Measurements from ENCODE around the gene KDM5A.
"Not testable (repeated sequence)": the region's sequence is repeated elsewhere in the genome, so short reads cannot be mapped to it uniquely, and the experiment has no call there.

The KDM5A gene

GRCh38 chr12:334125-334524 is 55.0 kb downstream of the KDM5A start:
- DNase-seq (ENCODE audit: insufficient read length, low spot score) (no peak), FAIRE-seq (no peak)

DNA sequence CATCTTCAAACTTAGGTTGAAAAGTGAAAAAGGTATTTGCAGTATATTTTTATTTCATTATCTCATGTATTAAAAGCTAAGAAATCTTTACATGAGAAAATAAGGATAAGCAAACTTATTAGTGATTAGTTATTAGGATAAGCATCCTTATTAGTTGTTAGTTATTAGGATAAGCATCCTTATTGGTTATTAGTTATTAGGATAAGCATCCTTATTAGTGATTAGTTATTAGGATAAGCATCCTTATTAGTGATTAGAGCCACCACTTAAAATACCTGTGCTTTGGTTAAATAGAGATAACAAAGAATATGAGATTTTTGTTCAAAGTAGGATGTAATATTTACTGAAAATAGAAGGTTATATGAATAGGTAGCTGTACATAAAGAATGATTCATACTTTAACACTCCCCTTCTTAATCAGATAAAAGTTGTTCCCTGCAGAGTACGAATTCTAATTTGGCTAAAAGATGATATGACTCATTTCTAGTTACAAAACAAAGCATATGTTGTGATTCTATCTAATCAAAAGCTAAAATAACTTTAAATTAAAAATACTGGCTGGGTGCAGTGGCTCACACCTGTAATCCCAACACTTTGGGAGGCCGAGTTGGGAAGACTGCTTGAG is 56.4 kb downstream of the KDM5A start:
- FAIRE-seq (no peak), DNase-seq (ENCODE audit: insufficient read length, low spot score) (no peak)

DNA sequence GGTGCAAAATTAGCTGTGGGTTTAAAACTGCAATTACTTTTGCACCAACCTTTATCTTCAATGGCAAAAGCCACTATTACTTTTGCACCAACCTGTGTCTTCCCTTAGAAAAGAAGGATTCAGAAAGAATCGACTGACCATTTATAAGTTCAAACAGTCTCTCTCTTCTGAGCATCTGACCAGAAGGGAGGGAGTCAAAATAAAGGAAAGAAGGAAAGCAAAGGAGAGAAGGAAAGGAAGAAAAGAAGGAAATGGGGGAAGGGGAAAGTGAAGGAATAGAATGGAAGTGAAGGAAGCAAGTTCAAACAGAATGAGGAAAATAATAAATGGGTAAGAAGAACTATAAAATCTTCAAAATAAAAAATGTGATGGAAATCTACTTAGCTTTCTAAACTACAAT is 57.8 kb downstream of the KDM5A start:
- DNase-seq (ENCODE audit: insufficient read length, low spot score) (no peak), FAIRE-seq (no peak)

DNA sequence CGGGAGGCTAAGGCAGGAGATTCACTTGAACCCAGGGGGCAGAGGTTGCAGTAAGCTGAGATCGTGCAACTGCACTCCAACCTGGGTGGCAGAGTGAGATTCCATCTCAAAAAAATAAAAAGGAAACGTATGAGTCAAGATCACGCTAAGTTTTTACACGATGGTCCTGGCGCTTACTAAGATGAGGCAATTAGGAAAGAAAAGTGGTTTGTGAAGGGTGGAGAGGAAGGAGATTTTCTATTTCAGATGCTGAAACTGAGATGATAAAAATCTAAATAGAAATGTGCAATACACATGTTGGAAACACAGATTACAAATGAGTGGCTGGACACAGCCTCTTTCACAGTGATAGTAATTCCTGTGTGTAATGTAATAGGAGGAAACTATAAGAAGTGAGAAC is 63.2 kb downstream of the KDM5A start:
- DNase-seq (ENCODE audit: insufficient read length, low spot score) (no peak), FAIRE-seq (no peak)

GRCh38 chr12:323507-323906 is 65.6 kb downstream of the KDM5A start:
- DNase-seq (ENCODE audit: insufficient read length, low spot score) (no peak), FAIRE-seq (no peak)

DNA sequence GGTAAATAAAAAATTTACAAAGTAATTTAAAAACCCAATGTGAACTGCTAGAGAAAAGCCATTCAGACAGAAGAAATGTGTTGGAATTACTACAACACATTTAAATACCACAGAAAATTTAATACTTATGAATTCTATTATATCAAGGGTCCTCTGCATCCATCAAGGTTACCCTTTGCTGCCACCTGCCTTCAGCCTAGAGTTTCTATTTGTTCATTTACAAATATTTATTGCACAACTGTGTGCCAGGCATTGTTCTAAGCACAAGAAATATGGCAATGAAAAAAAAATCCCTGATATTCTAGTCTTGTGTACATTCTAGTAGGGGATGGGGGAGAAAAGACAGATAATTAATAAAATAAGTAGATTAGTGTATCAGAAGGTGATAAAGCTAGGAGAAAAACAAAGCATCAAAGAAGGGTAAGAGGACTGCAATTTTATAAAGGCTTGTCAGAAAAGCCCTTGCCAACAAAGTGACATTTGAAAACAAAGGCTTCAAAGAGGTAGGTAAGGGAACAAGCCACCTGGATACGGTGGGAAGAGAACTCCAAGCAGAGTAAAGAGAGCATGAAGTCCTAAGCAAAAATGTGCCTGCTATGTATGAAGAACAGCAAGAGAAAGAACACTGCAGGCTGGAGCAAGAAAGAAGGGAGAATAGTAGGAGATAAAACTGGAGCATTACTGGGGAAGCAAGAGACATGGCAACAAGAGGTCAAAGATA is 67.4 kb downstream of the KDM5A start:
- no peak for FAIRE-seq

GRCh38 chr12:318759-319515 is 70.2 kb downstream of the KDM5A start:
- no peak for FAIRE-seq

More for the DNA sequence above, 67.4 kb downstream of the KDM5A start:
- peak; percentile 19 for DNase-seq (ENCODE audit: insufficient read length, low spot score)

DNA sequence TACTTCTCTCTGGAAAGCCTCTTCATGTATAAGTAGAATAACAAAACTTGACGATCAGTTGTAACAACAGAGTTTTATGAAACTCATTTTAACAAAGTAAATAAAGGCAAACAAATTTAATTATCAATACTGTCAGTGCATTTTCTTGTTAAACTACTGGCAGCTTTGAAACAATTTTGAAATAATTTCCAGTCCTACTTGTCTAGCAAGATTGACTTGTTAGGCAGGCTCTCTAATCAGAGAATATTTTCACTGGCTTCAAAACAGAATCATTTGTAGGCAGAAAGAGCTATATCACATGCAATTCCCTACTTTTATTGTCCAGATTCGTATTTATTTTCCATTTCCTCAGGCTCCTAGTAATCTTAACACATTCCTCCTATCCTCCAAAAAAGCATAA is 80.6 kb downstream of the KDM5A start:
- no peak for FAIRE-seq
- DNase-seq (ENCODE audit: insufficient read length, low spot score): no peak

More at GRCh38 chr12:318759-319515, 70.2 kb downstream of the KDM5A start:
- DNase-seq (ENCODE audit: insufficient read length, low spot score): no peak

- DNase-seq (ENCODE audit: insufficient read length, low spot score): no peak
- FAIRE-seq: peak; percentile 16
Observed at GRCh38 chr12:307406-307805, 81.7 kb downstream of the KDM5A start.

DNA sequence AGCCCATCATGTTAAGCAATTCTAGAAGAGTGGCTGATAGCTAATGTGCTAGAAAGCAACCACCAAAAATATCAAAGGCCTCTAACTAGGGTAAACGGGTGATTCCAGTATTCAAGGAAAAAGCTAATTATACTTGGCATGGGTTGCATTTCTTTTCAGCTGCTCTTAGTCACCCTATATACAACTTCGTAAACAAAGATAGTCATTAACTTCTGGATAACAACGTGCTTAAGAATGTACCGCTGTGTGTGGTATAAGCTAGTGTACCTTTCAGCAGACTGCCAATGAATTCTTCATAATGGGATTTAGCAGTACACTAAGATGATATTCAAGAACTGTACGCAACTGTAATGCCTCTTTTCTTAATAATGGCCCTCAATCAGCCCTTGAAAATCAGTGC is 84.3 kb downstream of the KDM5A start:
- no peak for FAIRE-seq

DNA sequence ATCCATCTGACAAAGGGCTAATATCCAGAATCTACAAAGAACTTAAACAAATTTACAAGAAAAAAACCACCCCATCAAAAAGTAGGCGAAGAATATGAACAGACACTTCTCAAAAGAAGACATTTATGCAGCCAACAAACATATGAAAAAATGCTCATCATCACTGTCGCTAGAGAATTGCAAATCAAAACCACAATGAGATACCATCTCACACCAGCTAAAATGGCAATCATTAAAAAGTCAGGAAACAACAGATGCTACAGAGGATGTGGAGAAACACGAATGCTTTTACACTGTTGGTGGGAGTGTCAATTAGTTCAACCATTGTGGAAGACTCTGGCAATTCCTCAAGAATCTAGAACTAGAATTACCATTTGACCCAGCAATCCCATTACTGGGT is 86.4 kb downstream of the KDM5A start:
- not testable (repeated sequence) for DNase-seq (ENCODE audit: insufficient read length, low spot score); FAIRE-seq

More for the DNA sequence above, 84.3 kb downstream of the KDM5A start:
- no peak for DNase-seq (ENCODE audit: insufficient read length, low spot score)

DNA sequence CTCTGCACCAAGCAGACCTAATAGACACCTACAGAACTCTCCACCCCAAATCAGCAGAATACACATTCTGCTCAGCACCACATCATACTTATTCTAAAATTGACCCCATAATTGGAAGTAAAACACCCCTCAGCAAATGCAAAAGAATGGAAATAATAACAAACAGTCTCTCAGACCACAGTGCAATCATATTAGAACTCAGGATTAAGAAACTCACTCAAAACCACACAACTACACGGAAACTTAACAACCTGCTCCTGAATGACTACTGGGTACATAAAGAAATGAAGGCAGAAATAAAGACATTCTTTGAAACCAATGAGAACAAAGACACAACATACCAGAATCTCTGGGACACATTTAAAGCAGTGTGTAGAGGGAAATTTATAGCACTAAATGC is 89.0 kb downstream of the KDM5A start:
- not testable (repeated sequence) for DNase-seq (ENCODE audit: insufficient read length, low spot score); FAIRE-seq

DNA sequence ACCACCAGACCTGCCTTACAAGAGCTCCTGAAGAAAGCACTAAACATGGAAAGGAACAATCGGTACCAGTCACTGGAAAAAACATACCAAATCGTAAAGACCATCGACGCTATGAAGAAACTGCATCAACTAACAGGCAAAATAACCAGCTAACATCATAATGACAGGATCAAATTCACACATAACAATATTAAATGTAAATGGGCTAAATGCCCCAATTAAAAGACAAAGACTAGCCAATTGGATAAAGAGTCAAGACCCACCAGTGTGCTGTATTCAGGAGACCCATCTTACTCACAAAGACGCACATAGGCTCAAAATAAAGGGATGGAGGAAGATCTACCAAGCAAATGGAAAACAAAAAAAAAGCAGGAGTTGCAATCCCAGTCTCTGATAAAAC is 89.6 kb downstream of the KDM5A start:
- DNase-seq (ENCODE audit: insufficient read length, low spot score); FAIRE-seq: not testable (repeated sequence)

DNA sequence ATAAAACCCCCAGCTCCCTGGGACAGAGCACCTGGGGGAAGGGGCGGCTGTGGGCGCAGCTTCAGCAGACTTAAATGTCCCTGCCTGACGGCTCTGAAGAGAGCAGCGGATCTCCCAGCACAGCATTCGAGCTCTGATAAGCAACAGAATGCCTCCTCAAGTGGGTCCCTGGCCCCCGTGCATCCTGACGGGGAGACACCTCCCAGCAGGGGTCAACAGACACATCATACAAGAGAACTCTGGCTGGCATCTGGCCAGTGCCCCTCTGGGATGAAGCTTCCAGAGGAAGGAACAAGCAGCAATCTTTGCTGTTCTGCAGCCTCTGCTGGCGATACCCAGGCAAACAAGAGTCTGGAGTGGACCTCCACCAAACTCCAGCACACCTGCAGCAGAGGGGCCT is 91.1 kb downstream of the KDM5A start:
- FAIRE-seq; DNase-seq (ENCODE audit: insufficient read length, low spot score): not testable (repeated sequence)

DNA sequence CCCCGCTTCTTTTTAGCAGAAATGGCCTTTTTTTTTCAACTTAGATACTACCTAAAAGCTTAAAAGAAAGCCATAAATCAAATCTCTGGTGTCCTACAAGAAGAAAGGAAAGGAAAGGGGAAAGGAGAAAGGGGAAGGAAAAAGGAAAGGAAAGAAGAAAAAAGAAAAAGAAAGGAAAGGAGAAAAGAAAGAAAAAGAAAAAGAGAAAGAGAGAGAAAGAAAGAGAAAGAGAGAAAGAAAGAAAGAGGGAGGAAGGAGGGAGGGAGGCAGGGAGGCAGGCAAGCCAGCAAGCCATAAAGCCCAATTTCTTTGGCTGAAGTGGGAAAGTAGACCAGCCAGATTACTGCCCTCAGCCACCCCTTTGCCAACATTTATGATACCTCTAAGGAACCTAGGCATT is 94.0 kb downstream of the KDM5A start:
- DNase-seq (ENCODE audit: insufficient read length, low spot score) (no peak), FAIRE-seq (no peak)

DNA sequence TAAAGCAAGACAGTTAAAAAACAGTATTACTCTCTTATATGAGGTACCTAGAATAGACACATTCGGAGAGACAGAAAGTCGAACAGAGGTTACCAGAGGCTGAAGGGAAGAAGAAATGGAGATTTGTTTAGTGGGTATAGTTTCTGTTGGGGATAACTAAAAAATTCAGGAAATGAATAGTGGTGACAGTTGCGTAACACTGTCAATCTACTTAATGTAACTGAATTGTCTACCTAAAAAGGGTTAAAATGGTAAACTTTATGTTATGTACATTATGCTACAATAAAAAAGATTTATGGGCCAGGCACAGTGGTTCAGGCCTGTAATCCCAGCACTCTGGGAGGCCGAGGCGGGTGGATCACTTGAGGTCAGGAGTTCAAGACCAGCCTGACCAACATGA is 95.9 kb downstream of the KDM5A start:
- DNase-seq (ENCODE audit: insufficient read length, low spot score) (no peak), FAIRE-seq (no peak)

- FAIRE-seq (no peak), DNase-seq (ENCODE audit: insufficient read length, low spot score) (no peak)
Observed at GRCh38 chr12:292186-292585, 96.9 kb downstream of the KDM5A start.

GRCh38 chr12:291153-291723 is 97.9 kb downstream of the KDM5A start:
- no peak for DNase-seq (ENCODE audit: insufficient read length, low spot score)
- no peak for FAIRE-seq

- FAIRE-seq (peak; percentile 60), DNase-seq (ENCODE audit: insufficient read length, low spot score) (no peak)
Observed at GRCh38 chr12:288687-289086, 100.4 kb downstream of the KDM5A start.

- DNase-seq (ENCODE audit: insufficient read length, low spot score) (no peak), FAIRE-seq (no peak)
Observed at GRCh38 chr12:286531-287300, 102.4 kb downstream of the KDM5A start.

DNA sequence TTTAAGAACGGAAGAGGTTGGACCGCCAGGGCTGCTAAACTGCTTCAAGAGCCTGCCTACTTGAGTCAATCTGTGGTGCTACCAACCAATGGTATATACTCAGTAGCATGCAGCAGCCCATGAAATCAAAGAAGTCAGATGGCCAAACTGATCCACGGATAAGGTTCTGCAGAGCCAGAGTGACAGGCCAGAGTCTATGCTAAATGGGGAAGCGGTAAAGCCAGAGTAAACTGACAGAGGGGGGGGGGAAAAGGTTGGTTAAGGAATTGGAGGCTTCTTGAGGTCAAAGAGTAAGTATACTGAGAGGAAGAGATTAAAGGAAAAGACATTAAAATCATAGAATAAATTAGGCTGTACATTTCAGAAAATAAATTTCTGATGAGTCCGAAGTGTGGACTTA is 111.1 kb downstream of the KDM5A start:
- no peak for FAIRE-seq
- no peak for DNase-seq (ENCODE audit: insufficient read length, low spot score)

All from HTR-8/SVneo (cell line).